ENCODE measurements around the gene B2M. TPM values are rescaled to one million over a fixed set of nuclear protein-coding genes. Genes with fewer than 3 reads are reported as not detected.

The B2M gene
- total RNA-seq, 1 experiment from 2014 or later = 388 TPM

- H3K9me3 ChIP-seq (ENCODE audit: control insufficient read depth in 1 of 2, insufficient read depth in 1 of 2, low read depth in 1 of 2, low read length in 2 of 2) = no peaks in the 10 kb centered on the region
- no peak overlapping the region for H2AFZ ChIP-seq (ENCODE audit: low read depth, low read length, poor library complexity, severe bottlenecking)
- no peak overlapping the region for H3K4me3 ChIP-seq (replicated peaks in 1 of 2; ENCODE audit: low read depth in 1 of 2, low read length in 2 of 2)
- TF ChIP-seq YY1 (IDR thresholded peaks at IDR 0.05; ENCODE audit: extremely low read depth, insufficient replicate concordance, low read depth, low read length) (no peak), CBX3 (IDR thresholded peaks at IDR 0.05; ENCODE audit: low read depth) (no peak), EZH2phosphoT487 (IDR thresholded peaks at IDR 0.05; ENCODE audit: borderline replicate concordance) (no peak), ATF3 (IDR thresholded peaks at IDR 0.05) (no peak), SIN3A (IDR thresholded peaks at IDR 0.05; ENCODE audit: low read depth) (no peak), ZBTB33 (IDR thresholded peaks at IDR 0.05; ENCODE audit: extremely low read depth, insufficient replicate concordance, low read length) (no peak)
- ChIA-PET CTCF (interaction anchor here (1.5 kb wide), 1 partner anchor 17 kb away, joined by 4 read pairs; no protein-coding TSS in a partner anchor), POLR2A (interaction anchor here (0.7 to 1.5 kb wide), 2 partner anchors 61 to 70 kb away, joined by 3 to 4 read pairs; partner anchors contain the start of gene TRIM69), RAD21 (ENCODE audit: low non-redundant PET in 1 of 2, low total read pairs in 2 of 2, uncharacterized antibody in 2 of 2, unreplicated experiment in 2 of 2) (no interaction called here)
- no peak overlapping the region for H3K9ac ChIP-seq (ENCODE audit: low read length)
- H3K27me3 ChIP-seq (ENCODE audit: insufficient read depth, low read length) = no peaks in the 10 kb centered on the region
- H4K20me1 ChIP-seq (ENCODE audit: insufficient read depth) = no peaks in the 10 kb centered on the region
- DNase-seq (ENCODE audit: low read depth, low spot score) = no peak
- intact Hi-C loops (cut with micrococcal nuclease) = no loop called here
- H3K4me1 ChIP-seq (ENCODE audit: control insufficient read depth in 1 of 2, insufficient read depth in 2 of 2, low read length in 2 of 2) = peaks cover 5 to 13% of the 10 kb centered on the region in 2 experiments
- H3K27ac ChIP-seq (ENCODE audit: low read depth, low read length) = no peak overlapping the region
- no peaks in the 10 kb centered on the region for H3K36me3 ChIP-seq (ENCODE audit: control insufficient read depth in 1 of 2, insufficient read depth in 2 of 2, low read length in 2 of 2)
- no peak for ATAC-seq
- H3K4me2 ChIP-seq (ENCODE audit: low read length) = no peak overlapping the region
- BruUV-seq (replicated peaks) = no TSS peak
- no peaks in the 10 kb centered on the region for H3K9me2 ChIP-seq (ENCODE audit: insufficient read depth)
- peaks cover 19% of the 10 kb centered on the region for H3K79me2 ChIP-seq (ENCODE audit: insufficient read depth, low read length)
Observed at GRCh38 chr15:44666210-44667038, 44.9 kb upstream of the B2M start.
